Endodermal cell (in vitro differentiated cells): ENCODE data around the gene PROSER2. TPM values are rescaled to one million over a fixed set of nuclear protein-coding genes. Genes with fewer than 3 reads are reported as not detected.

ENCODE experiments used
- DNase-seq: peaks from one replicate; pipeline ENCODE4 v3.0.0-alpha.2; 2017
- H3K27ac ChIP-seq: 2 replicates; pipeline ENCODE4 v1.5.1; 2013; ENCODE audit warnings: mild to moderate bottlenecking, low read depth, low read length, moderate library complexity
- H3K27me3 ChIP-seq: 2 replicates; pipeline ENCODE4 v1.6.1; 2013; ENCODE audit warnings: mild to moderate bottlenecking, low read length, moderate library complexity; ENCODE audit not compliant: insufficient read depth, control insufficient read depth, poor library complexity, severe bottlenecking
- H3K36me3 ChIP-seq: 2 replicates; pipeline ENCODE4 v1.7.0; 2013; ENCODE audit warnings: mild to moderate bottlenecking, low read length, moderate library complexity; ENCODE audit not compliant: control insufficient read depth, insufficient read depth
- H3K4me1 ChIP-seq: one replicate; pipeline ENCODE4 v1.7.0; 2013; ENCODE audit warnings: low read length; ENCODE audit not compliant: control insufficient read depth, insufficient read depth
- H3K4me3 ChIP-seq: 2 replicates; pipeline ENCODE4 v1.5.1; 2013; ENCODE audit warnings: mild to moderate bottlenecking, low read length, moderate library complexity
- H3K9ac ChIP-seq: 2 replicates; pipeline ENCODE4 v1.6.1; 2013; ENCODE audit warnings: mild to moderate bottlenecking, low read length, moderate library complexity; ENCODE audit not compliant: poor library complexity, severe bottlenecking; ENCODE audit errors: extremely low read depth
- H3K9me3 ChIP-seq: 2 replicates; pipeline ENCODE4 v1.6.1; 2013; ENCODE audit warnings: mild to moderate bottlenecking, low read length, moderate library complexity; ENCODE audit not compliant: control insufficient read depth
- H3K27ac Mint-ChIP-seq: 2 replicates; pipeline ENCODE4 v1.8.0; 2020; ENCODE audit warnings: mixed read lengths
- H3K27me3 Mint-ChIP-seq: 2 replicates; pipeline ENCODE4 v1.8.0; 2021; ENCODE audit warnings: mild to moderate bottlenecking, mixed read lengths; ENCODE audit not compliant: insufficient read depth
- H3K36me3 Mint-ChIP-seq: 2 replicates; pipeline ENCODE4 v1.8.0; 2020; ENCODE audit warnings: low read depth, mixed read lengths
- H3K4me1 Mint-ChIP-seq: 2 replicates; pipeline ENCODE4 v1.8.0; 2020; ENCODE audit warnings: mixed read lengths
- H3K4me3 Mint-ChIP-seq: 2 replicates; pipeline ENCODE4 v1.8.0; 2020; ENCODE audit warnings: mild to moderate bottlenecking, moderate library complexity, mixed read lengths
- H3K9me3 Mint-ChIP-seq: 2 replicates; pipeline ENCODE4 v1.8.0; 2020; ENCODE audit warnings: mild to moderate bottlenecking, mixed read lengths
- CTCF ChIP-seq: fragments of 200-600 bp; sonication (generic); conservative IDR thresholded peaks from 2 replicates; pipeline ENCODE4 v1.5.0; 2021; ENCODE audit warnings: antibody characterized with exemption, mild to moderate bottlenecking
- WGBS, 2 experiments: methylation state at CpG; one replicate each; pipeline versions ENCODE4 v1.1.5 to v1.1.7; 2013; ENCODE audit warnings: missing lambda C conversion rate in 2 of 2, mixed read lengths in 1 of 2; ENCODE audit not compliant: insufficient coverage in 1 of 2, insufficient read length in 1 of 2; 5-methylcytosine and 5-hydroxymethylcytosine counted together
- total RNA-seq, 2 donors: library from RNA; stranded (reverse); fragmentation: NEBNext Ultra II Directional in 1 of 2; extraction: Animal tissue kit (Norgen Biotek cat#: 25700) in 1 of 2; gene quantifications; 2 replicates in 1 of 2; 3 replicates in 1 of 2; pipeline ENCODE4 v1.2.1, GENCODE V29; 2021

The PROSER2 gene
- total RNA-seq, 2 donors from 2014 or later: 13.2 to 18.9 TPM

- peaks cover 17% of the 10 kb centered on the region for H3K4me1 Mint-ChIP-seq
- no peaks in the 10 kb centered on the region for H3K36me3 Mint-ChIP-seq
- H3K9ac ChIP-seq: no peak overlapping the region
Observed at GRCh38 chr10:11876324-11876723, 53.2 kb downstream of the PROSER2 start.

GRCh38 chr10:11876805-11877590 lies 53.8 kb downstream of the PROSER2 start:
- H3K27ac ChIP-seq: no peak overlapping the region
- H3K27me3 ChIP-seq: no peaks in the 10 kb centered on the region
- no peak overlapping the region for H3K27ac Mint-ChIP-seq

More at GRCh38 chr10:11876324-11876723, 53.2 kb downstream of the PROSER2 start:
- no peak for TF ChIP-seq CTCF
- 96 to 100% methylated on average over 4 to 6 of the region's 6 CpGs for WGBS, 2 experiments
- H3K9me3 Mint-ChIP-seq: no peaks in the 10 kb centered on the region
- DNase-seq: no peak
- Histone ChIP-seq H3K27ac (no peak overlapping the region), H3K27me3 (no peaks in the 10 kb centered on the region), H3K9me3 (no peaks in the 10 kb centered on the region), H3K36me3 (no peaks in the 10 kb centered on the region), H3K4me1 (peaks cover 6% of the 10 kb centered on the region), H3K4me3 (no peak overlapping the region)
- no peak overlapping the region for H3K4me3 Mint-ChIP-seq
- peaks cover 3% of the 10 kb centered on the region for H3K27me3 Mint-ChIP-seq
- H3K27ac Mint-ChIP-seq: no peak overlapping the region

GRCh38 chr10:11877591-11877905 lies 54.4 kb downstream of the PROSER2 start:
- Histone ChIP-seq H3K9me3 (no peaks in the 10 kb centered on the region), H3K36me3 (no peaks in the 10 kb centered on the region), H3K27ac (no peak overlapping the region), H3K9ac (no peak overlapping the region), H3K4me3 (no peak overlapping the region), H3K27me3 (no peaks in the 10 kb centered on the region), H3K4me1 (peaks cover 6% of the 10 kb centered on the region)
- Mint-ChIP-seq H3K27ac (no peak overlapping the region), H3K4me1 (peaks cover 18% of the 10 kb centered on the region), H3K4me3 (no peak overlapping the region), H3K36me3 (no peaks in the 10 kb centered on the region), H3K27me3 (peaks cover 2% of the 10 kb centered on the region), H3K9me3 (no peaks in the 10 kb centered on the region)
- TF ChIP-seq CTCF: no peak
- DNase-seq: no peak
- 68 to 87% methylated on average over 4 to 13 of the region's 13 CpGs for WGBS, 2 experiments

More at GRCh38 chr10:11876805-11877590, 53.8 kb downstream of the PROSER2 start:
- WGBS, 2 experiments: 92 to 95% methylated on average over 9 to 19 of the region's 19 CpGs
- H3K4me3 Mint-ChIP-seq: no peak overlapping the region
- no peak for TF ChIP-seq CTCF
- H3K9me3 Mint-ChIP-seq: no peaks in the 10 kb centered on the region
- Histone ChIP-seq H3K4me3 (no peak overlapping the region), H3K9ac (no peak overlapping the region), H3K9me3 (no peaks in the 10 kb centered on the region), H3K36me3 (no peaks in the 10 kb centered on the region), H3K4me1 (peaks cover 6% of the 10 kb centered on the region)
- H3K4me1 Mint-ChIP-seq: peaks cover 18% of the 10 kb centered on the region
- H3K27me3 Mint-ChIP-seq: peaks cover 2% of the 10 kb centered on the region
- no peak for DNase-seq
- no peaks in the 10 kb centered on the region for H3K36me3 Mint-ChIP-seq
